ENCODE data around the gene TRIM74. TPM values are rescaled to one million over a fixed set of nuclear protein-coding genes. Genes with fewer than 3 reads are reported as not detected.
A peak's percentile ranks its signal among the peaks of the same experiment; 100 is the strongest.
"Not testable (repeated sequence)": the region's sequence is repeated elsewhere in the genome, so short reads cannot be mapped to it uniquely, and the experiment has no call there.

TRIM74 gene
- total RNA-seq, 4 donors from 2014 or later, result 0.38 TPM; not detected in 3

DNA sequence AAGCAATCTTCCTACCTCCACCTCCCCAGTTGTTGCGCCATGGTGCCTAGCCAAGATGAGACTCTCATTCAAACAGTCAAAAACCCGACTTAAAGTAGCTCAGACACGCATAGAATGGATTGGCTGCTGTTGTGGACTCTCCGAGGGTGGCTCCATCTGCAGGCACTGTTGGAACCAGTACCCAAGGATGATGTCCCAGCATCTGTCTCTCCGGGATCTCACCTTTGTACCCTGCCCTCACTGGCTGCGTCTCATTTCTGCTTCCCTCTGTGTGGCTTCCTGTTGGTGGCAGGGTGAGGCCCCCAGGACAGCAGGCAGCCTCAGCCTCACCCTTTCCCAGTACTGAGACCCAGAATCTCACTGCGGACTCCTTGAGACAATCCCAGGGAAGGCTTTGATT, 5.5 kb upstream of the TRIM74 start:
- no CpG with 5 or more reads among the region's 7 CpGs for WGBS, 2 donors
- H3K27ac ChIP-seq; intact Hi-C loops (cut with DNase I); H3K9me3 ChIP-seq; H3K4me3 ChIP-seq; H3K36me3 ChIP-seq; H3K4me1 ChIP-seq; H3K27me3 ChIP-seq; DNase-seq: not testable (repeated sequence)

DNA sequence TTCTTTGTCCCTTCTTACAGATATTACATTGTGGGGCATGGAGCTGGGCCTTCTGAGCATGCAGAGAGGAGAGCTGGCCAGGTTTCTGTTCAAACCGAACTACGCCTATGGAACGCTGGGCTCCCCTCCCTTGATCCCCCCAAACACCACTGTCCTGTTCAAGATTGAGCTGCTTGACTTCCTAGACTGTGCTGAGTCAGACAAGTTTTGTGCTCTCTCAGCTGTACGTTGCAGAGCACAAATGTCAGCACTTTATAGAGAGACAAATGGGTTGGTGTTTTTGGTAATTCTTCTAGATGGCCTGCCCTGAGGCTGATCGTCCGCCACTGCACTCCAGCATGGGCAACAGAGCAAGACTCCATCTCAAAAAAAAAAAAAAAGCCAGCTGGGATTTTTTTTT, 2.2 kb upstream of the TRIM74 start:
- H3K4me1 ChIP-seq; H3K27ac ChIP-seq; H3K4me3 ChIP-seq; intact Hi-C loops (cut with DNase I); H3K9me3 ChIP-seq; H3K27me3 ChIP-seq; DNase-seq; H3K36me3 ChIP-seq: not testable (repeated sequence)
- no CpG with 5 or more reads among the region's 6 CpGs for WGBS, 2 donors

- H3K36me3 ChIP-seq; H3K27ac ChIP-seq; H3K27me3 ChIP-seq; H3K9me3 ChIP-seq; DNase-seq; H3K4me3 ChIP-seq; intact Hi-C loops (cut with DNase I); H3K4me1 ChIP-seq: not testable (repeated sequence)
- WGBS, 2 donors, result 84% methylated on average over 5 of the region's 29 CpGs; no CpG with 5 or more reads in 1 of the 2 donors
Measured at GRCh38 chr7:72969688-72970087, 422 bp upstream of the TRIM74 start.

- H3K27me3 ChIP-seq; H3K4me1 ChIP-seq; H3K9me3 ChIP-seq; DNase-seq; H3K27ac ChIP-seq; H3K36me3 ChIP-seq; H3K4me3 ChIP-seq; intact Hi-C loops (cut with DNase I): not testable (repeated sequence)
- no CpG with 5 or more reads among the region's 3 CpGs for WGBS, 2 donors
Measured at GRCh38 chr7:72966892-72967291, 2.4 kb downstream of the TRIM74 start.

- intact Hi-C loops (cut with DNase I); H3K36me3 ChIP-seq; H3K9me3 ChIP-seq; H3K4me3 ChIP-seq; H3K4me1 ChIP-seq; H3K27me3 ChIP-seq; H3K27ac ChIP-seq; DNase-seq: not testable (repeated sequence)
- WGBS, 2 donors, result no CpG with 5 or more reads among the region's 31 CpGs
Measured at GRCh38 chr7:72965186-72965975, 3.9 kb downstream of the TRIM74 start.

- H3K27me3 ChIP-seq; H3K4me1 ChIP-seq; H3K27ac ChIP-seq; intact Hi-C loops (cut with DNase I); H3K9me3 ChIP-seq; H3K4me3 ChIP-seq; DNase-seq; H3K36me3 ChIP-seq: not testable (repeated sequence)
- no CpG with 5 or more reads among the region's 8 CpGs for WGBS, 2 donors
Measured at GRCh38 chr7:72963056-72963455, 6.2 kb downstream of the TRIM74 start.

DNA sequence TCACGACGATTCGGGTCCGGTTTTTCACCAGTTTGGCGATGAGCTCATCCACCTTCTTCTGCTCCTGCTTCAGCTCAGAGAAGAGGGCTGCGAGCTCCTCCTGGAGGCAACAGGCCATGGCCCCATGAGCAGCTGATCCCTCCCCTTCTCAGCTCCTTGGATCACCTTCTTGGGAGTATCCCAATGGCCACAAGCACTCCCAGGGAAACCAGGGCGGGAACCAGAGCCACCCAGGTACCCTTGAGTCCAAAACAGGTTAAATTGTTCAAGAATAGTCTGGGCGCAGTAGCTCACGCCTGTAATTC, 8.0 kb downstream of the TRIM74 start:
- H3K9me3 ChIP-seq; intact Hi-C loops (cut with DNase I); H3K4me3 ChIP-seq; H3K4me1 ChIP-seq; H3K27me3 ChIP-seq; H3K27ac ChIP-seq; DNase-seq; H3K36me3 ChIP-seq: not testable (repeated sequence)
- no CpG with 5 or more reads among the region's 9 CpGs for WGBS, 2 donors

DNA sequence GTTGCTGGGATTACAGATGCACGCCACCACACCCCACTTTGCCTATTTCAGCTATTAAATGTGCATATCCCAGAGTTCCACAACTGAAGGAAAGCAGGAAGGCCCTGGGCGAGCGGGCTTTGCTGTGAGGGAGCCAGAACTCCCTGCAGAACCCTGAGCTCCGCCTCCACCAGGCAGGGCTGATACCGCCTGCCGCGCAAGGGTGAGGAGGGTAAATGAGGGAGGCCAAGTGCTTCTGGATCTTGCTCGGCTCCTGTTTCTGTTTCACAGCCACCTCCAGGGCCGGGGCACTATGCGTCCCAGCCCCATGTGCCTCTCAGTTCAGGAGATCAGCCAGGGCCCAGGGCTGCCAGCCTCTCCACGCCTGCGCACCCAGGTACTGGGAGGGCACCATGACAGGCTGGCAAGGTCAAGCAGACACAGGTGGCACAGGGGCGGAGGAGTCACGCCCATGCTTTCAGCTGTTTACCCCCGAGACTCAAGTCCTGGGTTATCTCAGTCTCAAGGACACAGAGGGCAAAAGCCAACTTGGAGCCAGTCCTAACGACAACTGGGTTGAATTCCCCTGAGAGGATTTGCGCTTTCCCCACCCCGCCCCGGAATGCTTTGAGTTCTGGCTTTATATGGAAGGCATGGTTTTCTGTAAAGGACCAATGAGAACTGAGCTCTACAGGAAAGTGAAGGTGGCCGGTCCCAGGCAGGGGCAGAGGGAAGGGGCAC, 8.5 kb downstream of the TRIM74 start:
- WGBS, 2 donors, result no CpG with 5 or more reads among the region's 20 CpGs
- H3K9me3 ChIP-seq; intact Hi-C loops (cut with DNase I): not testable (repeated sequence)

DNA sequence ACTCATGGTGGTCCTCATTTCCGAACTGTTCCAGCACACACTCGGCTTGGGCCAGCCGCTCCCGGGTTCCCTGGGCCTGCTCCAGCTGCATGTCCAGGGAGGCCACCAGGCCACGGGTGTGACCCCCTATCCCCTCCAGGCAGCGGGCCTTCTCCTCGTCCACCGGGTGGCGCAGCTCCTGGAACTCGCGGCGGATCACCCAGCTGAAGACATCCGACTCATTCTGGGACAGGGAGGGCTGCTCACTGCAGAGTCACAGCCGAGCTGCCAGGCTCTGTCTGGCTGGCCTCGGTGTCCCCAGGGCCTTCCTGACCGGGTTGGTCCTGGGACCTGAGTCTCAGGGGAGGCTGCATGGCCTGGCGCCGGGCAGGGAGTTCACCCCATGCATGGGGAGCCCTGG, 9.2 kb downstream of the TRIM74 start:
- no CpG with 5 or more reads among the region's 18 CpGs for WGBS, 2 donors
- H3K4me1 ChIP-seq; H3K36me3 ChIP-seq; DNase-seq; H3K4me3 ChIP-seq; intact Hi-C loops (cut with DNase I); H3K27ac ChIP-seq; H3K9me3 ChIP-seq; H3K27me3 ChIP-seq: not testable (repeated sequence)

More for the DNA sequence above, 8.5 kb downstream of the TRIM74 start:
- not testable (repeated sequence) for H3K4me3 ChIP-seq, DNase-seq, H3K4me1 ChIP-seq, H3K27me3 ChIP-seq, H3K36me3 ChIP-seq, H3K27ac ChIP-seq

DNA sequence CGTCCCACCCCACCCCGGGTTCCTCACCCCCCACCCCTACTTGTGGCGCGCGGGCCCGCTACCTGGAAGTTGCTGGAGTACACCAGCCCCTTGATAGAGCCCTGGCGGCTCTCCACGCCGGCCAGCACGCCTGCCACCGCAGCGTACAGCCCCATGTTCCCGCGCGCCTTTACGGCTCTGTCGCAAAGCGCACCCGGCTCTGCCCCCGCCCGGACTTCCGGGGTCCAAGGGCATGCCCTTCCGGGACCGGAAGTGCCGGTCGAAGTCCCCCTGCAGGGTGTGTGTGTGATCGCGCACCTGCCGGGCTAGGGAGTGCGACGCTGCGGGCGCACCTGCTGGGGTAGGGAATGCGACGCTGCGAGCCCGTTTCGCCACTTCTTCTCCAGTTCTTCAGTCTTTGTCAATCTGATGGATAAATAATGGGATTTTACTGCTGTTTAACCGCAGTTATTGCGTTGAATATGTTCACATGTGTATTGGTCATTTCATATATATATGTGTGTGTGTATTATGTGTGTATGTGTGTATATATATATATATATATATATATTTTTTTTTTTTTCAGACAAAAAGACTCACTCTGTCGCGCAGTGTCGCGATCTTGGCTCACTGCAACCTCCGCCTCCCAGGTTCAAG, 14.6 kb downstream of the TRIM74 start:
- DNase-seq; H3K9me3 ChIP-seq; intact Hi-C loops (cut with DNase I); H3K4me1 ChIP-seq; H3K36me3 ChIP-seq; H3K27me3 ChIP-seq: not testable (repeated sequence)
- Histone ChIP-seq H3K27ac (peak overlapping the region in 1 of 4 donors; percentile 60), H3K4me3 (peak overlapping the region; percentile 22 to 61 (median 42))
- no CpG with 5 or more reads among the region's 45 CpGs for WGBS, 2 donors

GRCh38 chr7:72953901-72954562, 15.2 kb downstream of the TRIM74 start:
- peak overlapping the region in 1 of 4 donors; percentile 60 for H3K27ac ChIP-seq
- H3K4me1 ChIP-seq; H3K9me3 ChIP-seq; intact Hi-C loops (cut with DNase I); H3K27me3 ChIP-seq; DNase-seq: not testable (repeated sequence)
- H3K4me3 ChIP-seq, result peak overlapping the region; percentile 22 to 61 (median 42)
- H3K36me3 ChIP-seq, result peaks cover 0 to 12% (median 0%) of the 10 kb centered on the region in 3 donors
- no CpG with 5 or more reads among the region's 43 CpGs for WGBS, 2 donors

DNA sequence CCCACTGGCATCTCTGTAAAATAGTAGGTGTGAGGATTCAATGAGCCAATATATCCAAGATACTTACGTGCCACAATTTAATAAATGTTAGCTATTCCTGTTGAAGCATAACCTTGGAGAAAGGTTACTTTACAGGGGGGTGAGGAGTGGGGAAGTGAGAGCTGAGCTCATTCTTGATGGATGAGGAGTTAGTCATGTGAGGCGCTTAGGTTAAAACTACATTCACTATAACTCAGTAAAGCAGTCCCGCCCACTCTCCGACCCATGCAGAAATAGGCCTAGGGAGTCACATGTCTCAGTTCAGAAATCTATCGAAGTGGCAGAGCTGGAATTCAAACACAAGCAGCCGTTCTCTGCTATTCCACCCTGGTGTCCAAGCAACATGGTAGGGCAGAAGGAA, 18.8 kb downstream of the TRIM74 start:
- H3K27me3 ChIP-seq; H3K9me3 ChIP-seq; H3K4me3 ChIP-seq; intact Hi-C loops (cut with DNase I); DNase-seq; H3K4me1 ChIP-seq; H3K27ac ChIP-seq: not testable (repeated sequence)
- no CpG with 5 or more reads among the region's 6 CpGs for WGBS, 2 donors
- H3K36me3 ChIP-seq, result peaks cover 0 to 35% (median 0%) of the 10 kb centered on the region in 3 donors

GRCh38 chr7:72949686-72950085, 19.6 kb downstream of the TRIM74 start:
- peaks cover 0 to 37% (median 0%) of the 10 kb centered on the region in 3 donors for H3K36me3 ChIP-seq
- H3K9me3 ChIP-seq; intact Hi-C loops (cut with DNase I); H3K27ac ChIP-seq; H3K4me1 ChIP-seq; H3K4me3 ChIP-seq; H3K27me3 ChIP-seq; DNase-seq: not testable (repeated sequence)
- 77 to 83% methylated on average over 1 to 2 of the region's 6 CpGs for WGBS, 2 donors
